ENCODE results near the gene PDK1.

- TF ChIP-seq CTCF (conservative IDR thresholded peaks at IDR 0.05) = no peak
- TF ChIP-seq EZH2 (IDR thresholded peaks at IDR 0.05; ENCODE audit: low read depth) = no peak
These were observed 50.4 kb downstream of the PDK1 start for GRCh38 chr2:172606285-172606684.
